Naive thymus-derived CD4-positive, alpha-beta T cell (primary cell): ENCODE data around the gene DTD2. TPM values are rescaled to one million over a fixed set of nuclear protein-coding genes. Genes with fewer than 3 reads are reported as not detected.
A peak's percentile ranks its signal among the peaks of the same experiment; 100 is the strongest.

Experiments
- ATAC-seq: fragments of 150-1000 bp; cut with Tn5 transposase; 2 replicates; pipeline ENCODE4 v1.10.0; 2021; ENCODE audit warnings: mild to moderate bottlenecking, moderate library complexity
- CTCF ChIA-PET: fragments of 350-600 bp; sonication (Branson Sonifier 250); formaldehyde crosslinking; loops from one replicate; lab custom pipeline; 2021; ENCODE audit warnings: antibody characterized with exemption; lab: Charles Lee
- POLR2A ChIA-PET: fragments of 350-600 bp; sonication (Branson Sonifier 250); formaldehyde crosslinking; loops from one replicate; lab custom pipeline; 2021; ENCODE audit warnings: antibody characterized with exemption, inconsistent platforms; lab: Charles Lee
- DNase-seq, 9 donors: peaks; one replicate each; pipeline versions ENCODE4 v3.0.0 to v3.0.0-alpha.2; 2020 to 2022; ENCODE audit warnings: mixed read lengths in 1 of 9
- H3K27ac ChIP-seq: one replicate; pipeline ENCODE4 v1.7.0; 2013; ENCODE audit warnings: mild to moderate bottlenecking, low read depth, low read length, moderate library complexity
- H3K27me3 ChIP-seq, 2 donors: one replicate each; pipeline ENCODE4 v1.7.0; 2013; ENCODE audit warnings: low read length in 2 of 2, mild to moderate bottlenecking in 2 of 2, moderate library complexity in 2 of 2; ENCODE audit not compliant: control insufficient read depth in 2 of 2, insufficient read depth in 2 of 2
- H3K36me3 ChIP-seq, 3 experiments: 1 replicate in 2 of 3; 2 replicates in 1 of 3; pipeline ENCODE4 v1.7.0; 2013; ENCODE audit warnings: low read length in 3 of 3, mild to moderate bottlenecking in 3 of 3, moderate library complexity in 1 of 3; ENCODE audit not compliant: insufficient read depth in 3 of 3, control insufficient read depth in 2 of 3
- H3K4me1 ChIP-seq, 2 donors: one replicate each; pipeline ENCODE4 v1.7.0; 2013; ENCODE audit warnings: low read length in 2 of 2, mild to moderate bottlenecking in 2 of 2, moderate library complexity in 1 of 2; ENCODE audit not compliant: control insufficient read depth in 2 of 2, insufficient read depth in 2 of 2
- H3K4me3 ChIP-seq: 2 replicates; pipeline ENCODE4 v1.7.0; 2013; ENCODE audit warnings: mild to moderate bottlenecking, low read length
- H3K9me3 ChIP-seq, 3 experiments: 1 replicate in 2 of 3; 2 replicates in 1 of 3; pipeline ENCODE4 v1.7.0; 2013; ENCODE audit warnings: low read length in 3 of 3; ENCODE audit not compliant: control insufficient read depth in 2 of 3
- H3K27ac Mint-ChIP-seq, 9 donors: one replicate each; pipeline ENCODE4 v1.8.0; 2020 to 2022; ENCODE audit warnings: mixed read lengths in 9 of 9, mild to moderate bottlenecking in 8 of 9, moderate library complexity in 5 of 9, inconsistent platforms in 2 of 9
- H3K27me3 Mint-ChIP-seq, 5 donors: one replicate each; pipeline ENCODE4 v1.8.0; 2021 to 2022; ENCODE audit warnings: mixed read lengths in 5 of 5, mild to moderate bottlenecking in 1 of 5
- H3K36me3 Mint-ChIP-seq, 5 donors: one replicate each; pipeline ENCODE4 v1.8.0; 2020 to 2022; ENCODE audit warnings: mixed read lengths in 5 of 5, mild to moderate bottlenecking in 3 of 5, inconsistent platforms in 1 of 5
- H3K4me1 Mint-ChIP-seq, 7 donors: one replicate each; pipeline ENCODE4 v1.8.0; 2020 to 2022; ENCODE audit warnings: mixed read lengths in 7 of 7, mild to moderate bottlenecking in 3 of 7, inconsistent platforms in 1 of 7
- H3K4me3 Mint-ChIP-seq, 10 donors: one replicate each; pipeline ENCODE4 v1.8.0; 2020 to 2022; ENCODE audit warnings: mild to moderate bottlenecking in 10 of 10, mixed read lengths in 10 of 10, moderate library complexity in 6 of 10, inconsistent platforms in 2 of 10
- H3K9me3 Mint-ChIP-seq, 11 donors: one replicate each; pipeline ENCODE4 v1.8.0; 2020 to 2022; ENCODE audit warnings: mixed read lengths in 11 of 11, mild to moderate bottlenecking in 4 of 11, inconsistent platforms in 1 of 11, moderate library complexity in 1 of 11
- intact Hi-C, 2 donors: fragments of 100-400 bp; cut with micrococcal nuclease; formaldehyde crosslinking; loops; one replicate each; pipeline ENCODE4 v1.15.1; 2023
- polyA plus RNA-seq, 2 donors: library from polyadenylated mRNA; unstranded; fragments of 300-500 nt; fragmentation: Illumina TruSeq; gene quantifications; one replicate each; pipeline ENCODE4 v1.2.3, GENCODE V29; 2021
- total RNA-seq, 6 experiments: library from RNA in 5 of 6; stranded (reverse) in 5 of 6; gene quantifications; 1 replicate in 5 of 6; 2 replicates in 1 of 6; pipeline ENCODE4 v1.2.3 and lab custom pipeline; 2021 to 2026

DTD2 gene
- total and polyA plus RNA-seq, 7 experiments from 2014 or later = 13.4 to 27.2 (median 18.7) TPM

- no peaks in the 10 kb centered on the region for H3K36me3 ChIP-seq
- no peaks in the 10 kb centered on the region for H3K27me3 ChIP-seq
- Mint-ChIP-seq H3K4me3 (no peak overlapping the region), H3K27me3 (peaks cover 0 to 4% (median 0%) of the 10 kb centered on the region in 5 donors), H3K9me3 (no peaks in the 10 kb centered on the region), H3K4me1 (peaks cover 17 to 30% (median 25%) of the 10 kb centered on the region in 7 donors), H3K36me3 (peaks cover 0 to 8% (median 5%) of the 10 kb centered on the region in 5 donors), H3K27ac (no peak overlapping the region)
- ATAC-seq (no peak), DNase-seq (no peak)
- ChIA-PET POLR2A (no interaction called here), CTCF (no interaction called here)
- H3K9me3 ChIP-seq = no peaks in the 10 kb centered on the region
- peaks cover 3% of the 10 kb centered on the region in 2 donors for H3K4me1 ChIP-seq
- intact Hi-C loops = no loop called here
- no peak overlapping the region for H3K4me3 ChIP-seq
- no peak overlapping the region for H3K27ac ChIP-seq
These were observed 43.0 kb downstream of the DTD2 start for GRCh38 chr14:31414190-31414833.

GRCh38 chr14:31411218-31411727 is 46.0 kb downstream of the DTD2 start:
- CTCF ChIA-PET = no interaction called here
- H3K36me3 Mint-ChIP-seq = peaks cover 0 to 8% (median 6%) of the 10 kb centered on the region in 5 donors
- no peak for ATAC-seq
- no peak overlapping the region for H3K27ac Mint-ChIP-seq
- H3K4me3 ChIP-seq = no peak overlapping the region
- no peaks in the 10 kb centered on the region for H3K27me3 Mint-ChIP-seq
- no peak for DNase-seq
- no peak overlapping the region for H3K27ac ChIP-seq
- H3K9me3 ChIP-seq = no peaks in the 10 kb centered on the region
- intact Hi-C loops = no loop called here
- peaks cover 6 to 19% (median 12%) of the 10 kb centered on the region in 7 donors for H3K4me1 Mint-ChIP-seq
- no peaks in the 10 kb centered on the region for H3K36me3 ChIP-seq
- H3K4me1 ChIP-seq = no peaks in the 10 kb centered on the region
- no peaks in the 10 kb centered on the region for H3K27me3 ChIP-seq
- H3K9me3 Mint-ChIP-seq = no peaks in the 10 kb centered on the region
- POLR2A ChIA-PET = no interaction called here
- H3K4me3 Mint-ChIP-seq = no peak overlapping the region

GRCh38 chr14:31410048-31410650 is 47.2 kb downstream of the DTD2 start:
- Mint-ChIP-seq H3K9me3 (no peaks in the 10 kb centered on the region), H3K4me3 (no peak overlapping the region), H3K4me1 (peaks cover 6 to 17% (median 11%) of the 10 kb centered on the region in 7 donors), H3K27me3 (no peaks in the 10 kb centered on the region), H3K27ac (no peak overlapping the region), H3K36me3 (peaks cover 0 to 8% (median 6%) of the 10 kb centered on the region in 5 donors)
- Histone ChIP-seq H3K27me3 (no peaks in the 10 kb centered on the region), H3K9me3 (no peaks in the 10 kb centered on the region), H3K36me3 (no peaks in the 10 kb centered on the region), H3K27ac (no peak overlapping the region), H3K4me3 (no peak overlapping the region), H3K4me1 (no peaks in the 10 kb centered on the region)
- ChIA-PET CTCF (no interaction called here), POLR2A (no interaction called here)
- ATAC-seq (peak; percentile 64), DNase-seq (no peak)
- intact Hi-C loops = no loop called here

DNA sequence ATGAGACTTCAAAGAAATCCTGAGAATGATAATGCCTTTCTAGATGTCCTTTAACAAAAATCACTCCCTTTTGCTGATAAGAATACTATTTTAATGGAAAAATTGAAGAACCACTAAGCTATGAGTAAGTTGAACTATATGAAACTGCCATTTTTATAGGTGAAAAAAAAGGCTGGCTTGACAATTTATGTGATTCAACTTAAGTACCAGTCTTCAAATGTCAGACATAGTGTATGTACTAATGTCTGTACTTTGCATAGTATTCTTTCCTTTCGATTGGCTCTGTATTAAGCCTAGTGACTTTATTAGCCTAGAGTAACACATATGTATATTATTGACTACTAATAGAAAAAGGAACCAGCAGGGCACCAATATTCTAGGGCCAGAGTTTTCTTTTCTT is 48.9 kb downstream of the DTD2 start:
- CTCF ChIA-PET = no interaction called here
- DNase-seq (no peak), ATAC-seq (no peak)
- intact Hi-C loops = no loop called here
- no peak overlapping the region for H3K27ac ChIP-seq
- H3K4me1 Mint-ChIP-seq = peaks cover 0 to 7% (median 4%) of the 10 kb centered on the region in 7 donors
- H3K27me3 Mint-ChIP-seq = no peaks in the 10 kb centered on the region
- no peaks in the 10 kb centered on the region for H3K36me3 ChIP-seq
- H3K9me3 ChIP-seq = no peaks in the 10 kb centered on the region
- H3K4me1 ChIP-seq = no peaks in the 10 kb centered on the region
- peaks cover 0 to 8% (median 6%) of the 10 kb centered on the region in 5 donors for H3K36me3 Mint-ChIP-seq
- H3K4me3 ChIP-seq = no peak overlapping the region
- no peaks in the 10 kb centered on the region for H3K27me3 ChIP-seq
- POLR2A ChIA-PET = interaction anchor here (1.2 kb wide), 1 partner anchor 12 kb away, joined by 3 read pairs; the partner anchor contains the start of gene HEATR5A
- H3K27ac Mint-ChIP-seq = no peak overlapping the region
- no peaks in the 10 kb centered on the region for H3K9me3 Mint-ChIP-seq
- no peak overlapping the region for H3K4me3 Mint-ChIP-seq

- ATAC-seq (no peak), DNase-seq (no peak)
- H3K27me3 ChIP-seq = no peaks in the 10 kb centered on the region
- no peak overlapping the region for H3K27ac ChIP-seq
- Mint-ChIP-seq H3K27me3 (no peaks in the 10 kb centered on the region), H3K4me1 (peaks cover 0 to 7% (median 4%) of the 10 kb centered on the region in 7 donors), H3K36me3 (peaks cover 3 to 26% (median 9%) of the 10 kb centered on the region in 5 donors), H3K27ac (no peak overlapping the region), H3K4me3 (no peak overlapping the region), H3K9me3 (peaks cover 0 to 2% (median 0%) of the 10 kb centered on the region in 11 donors)
- H3K9me3 ChIP-seq = no peaks in the 10 kb centered on the region
- H3K4me3 ChIP-seq = no peak overlapping the region
- intact Hi-C loops = no loop called here
- H3K4me1 ChIP-seq = no peaks in the 10 kb centered on the region
- CTCF ChIA-PET = no interaction called here
- POLR2A ChIA-PET = no interaction called here
- H3K36me3 ChIP-seq = peaks cover 0 to 6% (median 0%) of the 10 kb centered on the region in 3 experiments
These were observed 51.6 kb downstream of the DTD2 start for GRCh38 chr14:31405599-31406232.

DNA sequence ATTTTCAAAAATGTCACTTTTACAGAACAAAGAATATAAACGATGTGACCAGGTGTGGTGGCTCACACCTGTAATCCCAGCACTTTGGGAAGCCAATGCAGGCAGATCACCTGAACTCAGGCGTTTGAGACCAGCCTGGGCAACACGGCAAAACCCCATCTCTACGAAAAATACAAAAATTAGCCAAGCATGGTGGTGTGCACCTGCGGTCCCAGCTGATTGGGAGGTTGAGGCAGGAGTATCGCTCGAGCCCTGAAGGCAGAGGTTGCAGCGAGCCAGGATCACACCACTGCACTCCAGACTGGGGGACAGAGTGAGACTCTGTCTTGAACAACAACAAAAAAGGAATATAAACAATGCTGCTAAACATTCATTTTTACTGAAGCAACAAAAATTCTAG is 52.2 kb downstream of the DTD2 start:
- Histone ChIP-seq H3K9me3 (no peaks in the 10 kb centered on the region), H3K36me3 (peaks cover 0 to 6% (median 0%) of the 10 kb centered on the region in 3 experiments), H3K4me1 (no peaks in the 10 kb centered on the region), H3K4me3 (no peak overlapping the region), H3K27ac (no peak overlapping the region), H3K27me3 (no peaks in the 10 kb centered on the region)
- POLR2A ChIA-PET = no interaction called here
- CTCF ChIA-PET = no interaction called here
- Mint-ChIP-seq H3K36me3 (peaks cover 4 to 26% (median 6%) of the 10 kb centered on the region in 5 donors), H3K27me3 (no peaks in the 10 kb centered on the region), H3K4me3 (no peak overlapping the region), H3K4me1 (peaks cover 0 to 6% (median under 1%) of the 10 kb centered on the region in 7 donors), H3K27ac (no peak overlapping the region), H3K9me3 (peaks cover 0 to 2% (median 0%) of the 10 kb centered on the region in 11 donors)
- no peak for ATAC-seq
- no peak for DNase-seq
- intact Hi-C loops = no loop called here
